ENCODE results near the gene EYA3.
A peak's percentile ranks its signal among the peaks of the same experiment; 100 is the strongest.

The EYA3 gene

DNA sequence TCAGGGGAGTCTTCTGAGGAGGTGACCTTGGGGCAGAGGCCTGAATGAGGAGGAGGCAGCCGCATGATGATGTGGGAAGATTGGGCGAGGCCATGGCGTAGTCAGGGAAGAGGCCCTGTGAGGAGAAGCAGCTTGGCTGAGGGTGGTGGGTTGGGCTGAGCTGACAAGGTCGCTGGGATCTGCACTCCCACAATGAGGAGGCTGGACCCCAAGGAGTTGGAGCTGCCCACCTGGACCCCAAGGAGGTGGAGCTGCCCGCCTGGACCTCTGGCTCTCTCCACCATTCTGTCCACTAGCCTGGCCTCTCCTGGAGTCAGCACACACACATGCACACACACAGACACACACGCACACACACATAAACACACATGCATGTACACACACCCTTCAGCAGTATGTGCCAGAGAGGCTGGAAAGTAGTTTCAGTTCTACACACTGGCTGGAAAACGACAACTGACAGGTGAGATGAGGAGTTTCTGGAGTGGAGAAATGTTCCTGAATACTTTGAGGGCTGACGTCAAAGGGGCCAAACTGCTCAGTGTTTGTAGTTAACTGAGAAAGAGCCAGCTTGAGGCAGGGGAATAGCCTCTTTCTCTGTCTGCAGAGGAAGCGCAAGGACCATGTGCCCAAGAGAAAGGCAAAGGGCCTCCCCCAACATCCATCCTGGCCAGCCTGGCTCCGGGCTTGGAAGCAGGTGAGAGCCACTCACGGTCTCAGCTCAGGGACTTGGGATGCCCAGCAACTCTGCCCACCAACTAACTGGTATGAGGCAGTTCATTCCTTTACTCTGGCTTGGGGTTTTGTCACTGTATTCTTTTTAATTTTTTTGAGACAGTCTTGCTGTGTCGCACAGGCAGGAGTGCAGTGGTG lies 146.5 kb downstream of the EYA3 start:
- H3K4me3 ChIP-seq (ENCODE audit: low read depth, low read length): no peak overlapping the region
- TF ChIP-seq, protein P1, sequence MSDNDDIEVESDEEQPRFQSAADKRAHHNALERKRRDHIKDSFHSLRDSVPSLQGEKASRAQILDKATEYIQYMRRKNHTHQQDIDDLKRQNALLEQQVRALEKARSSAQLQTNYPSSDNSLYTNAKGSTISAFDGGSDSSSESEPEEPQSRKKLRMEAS (IDR thresholded peaks at IDR 0.05; ENCODE audit: low read depth, low read length): no peak
- TF ChIP-seq, protein P2, sequence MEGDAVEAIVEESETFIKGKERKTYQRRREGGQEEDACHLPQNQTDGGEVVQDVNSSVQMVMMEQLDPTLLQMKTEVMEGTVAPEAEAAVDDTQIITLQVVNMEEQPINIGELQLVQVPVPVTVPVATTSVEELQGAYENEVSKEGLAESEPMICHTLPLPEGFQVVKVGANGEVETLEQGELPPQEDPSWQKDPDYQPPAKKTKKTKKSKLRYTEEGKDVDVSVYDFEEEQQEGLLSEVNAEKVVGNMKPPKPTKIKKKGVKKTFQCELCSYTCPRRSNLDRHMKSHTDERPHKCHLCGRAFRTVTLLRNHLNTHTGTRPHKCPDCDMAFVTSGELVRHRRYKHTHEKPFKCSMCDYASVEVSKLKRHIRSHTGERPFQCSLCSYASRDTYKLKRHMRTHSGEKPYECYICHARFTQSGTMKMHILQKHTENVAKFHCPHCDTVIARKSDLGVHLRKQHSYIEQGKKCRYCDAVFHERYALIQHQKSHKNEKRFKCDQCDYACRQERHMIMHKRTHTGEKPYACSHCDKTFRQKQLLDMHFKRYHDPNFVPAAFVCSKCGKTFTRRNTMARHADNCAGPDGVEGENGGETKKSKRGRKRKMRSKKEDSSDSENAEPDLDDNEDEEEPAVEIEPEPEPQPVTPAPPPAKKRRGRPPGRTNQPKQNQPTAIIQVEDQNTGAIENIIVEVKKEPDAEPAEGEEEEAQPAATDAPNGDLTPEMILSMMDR (IDR thresholded peaks at IDR 0.05; ENCODE audit: low read depth, low read length): no peak
- TF ChIP-seq POLR2A (IDR thresholded peaks at IDR 0.05; ENCODE audit: extremely low read depth, insufficient read length): no peak
- no peak for TF ChIP-seq MYC (IDR thresholded peaks at IDR 0.05; ENCODE audit: low read depth, low read length)
- DNase-seq (ENCODE audit: low read depth): no peak

DNA sequence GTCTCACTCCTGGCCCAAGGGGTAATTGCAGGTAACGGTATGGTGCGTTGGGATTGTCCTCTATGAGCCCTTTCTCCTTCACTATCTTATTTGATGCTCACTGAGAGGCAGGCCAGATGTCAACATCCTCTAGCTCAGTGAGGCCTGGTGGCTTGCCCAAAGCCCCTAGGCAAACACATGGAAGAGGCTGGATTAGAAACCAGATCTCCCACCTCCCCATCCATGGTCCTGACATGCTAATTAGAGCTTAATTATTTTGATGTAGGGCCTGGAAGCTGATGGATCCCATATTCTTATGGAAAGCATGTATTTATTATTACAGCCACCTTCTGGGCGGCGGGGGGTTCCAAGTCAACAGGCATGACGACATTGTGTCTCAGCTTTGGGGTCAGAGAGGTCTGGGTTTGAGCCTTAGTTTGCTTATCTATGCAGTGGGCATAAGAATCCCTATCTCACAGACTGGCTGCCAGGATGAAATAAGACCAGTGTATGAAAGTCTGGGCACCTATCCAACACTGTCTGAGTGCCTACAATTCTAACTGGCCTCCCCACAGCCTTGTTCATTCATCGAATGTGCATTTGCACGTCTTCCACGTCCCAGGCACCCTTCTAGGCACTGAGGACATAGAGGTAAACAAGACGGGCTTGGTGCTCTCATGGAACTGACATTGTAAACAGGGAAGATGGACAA lies 147.4 kb downstream of the EYA3 start:
- TF ChIP-seq, protein P2 (IDR thresholded peaks at IDR 0.05; ENCODE audit: low read depth, low read length): no peak
- no peak for TF ChIP-seq POLR2A (IDR thresholded peaks at IDR 0.05; ENCODE audit: extremely low read depth, insufficient read length)
- no peak for TF ChIP-seq MYC (IDR thresholded peaks at IDR 0.05; ENCODE audit: low read depth, low read length)
- TF ChIP-seq, protein P1 (IDR thresholded peaks at IDR 0.05; ENCODE audit: low read depth, low read length): no peak

DNA sequence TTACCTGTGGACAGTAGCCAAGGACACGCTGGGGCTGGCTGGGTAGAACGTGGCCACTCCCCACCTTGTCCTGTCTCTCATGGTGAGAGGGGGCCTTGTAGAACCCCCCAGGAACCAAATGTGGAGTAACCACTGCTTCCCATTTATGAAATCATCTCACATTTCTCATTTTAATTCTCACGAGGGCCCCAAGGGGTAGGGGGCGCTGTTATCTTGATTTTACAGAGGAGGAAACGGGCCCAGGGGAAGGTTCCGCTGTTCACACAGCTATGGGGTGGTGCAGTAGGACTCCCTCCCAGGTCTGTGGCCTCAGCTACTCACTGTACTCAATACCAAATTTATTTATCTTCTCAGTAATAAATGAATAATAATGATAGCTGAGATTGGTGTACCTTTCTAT lies 148.1 kb downstream of the EYA3 start:
- DNase-seq (ENCODE audit: low read depth): peak; percentile 78
- no peak overlapping the region for H3K4me3 ChIP-seq (ENCODE audit: low read depth, low read length)
- TF ChIP-seq, protein P2 (IDR thresholded peaks at IDR 0.05; ENCODE audit: low read depth, low read length): peak; percentile 33
- TF ChIP-seq, protein P1 (IDR thresholded peaks at IDR 0.05; ENCODE audit: low read depth, low read length): no peak

More for the DNA sequence above, 147.4 kb downstream of the EYA3 start:
- H3K4me3 ChIP-seq (ENCODE audit: low read depth, low read length): no peak overlapping the region
- no peak for DNase-seq (ENCODE audit: low read depth)

DNA sequence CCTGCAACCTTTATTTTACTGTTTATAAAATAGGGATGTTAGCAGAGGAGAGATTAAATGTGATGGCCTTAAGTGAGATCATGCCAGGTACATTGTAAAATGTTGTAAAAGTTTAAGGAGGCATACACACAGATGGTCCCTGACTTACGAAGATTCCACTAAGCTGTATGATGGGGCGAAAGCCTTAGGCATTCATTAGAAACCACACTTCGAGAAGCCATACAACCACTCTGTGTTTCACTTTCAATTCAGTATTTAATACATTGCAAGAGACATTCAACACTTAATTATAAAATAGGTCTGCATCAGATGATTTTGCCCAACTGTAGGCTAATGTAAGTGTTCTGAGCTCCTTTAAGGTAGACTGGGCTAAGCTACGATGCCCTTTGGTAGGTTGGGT lies 149.9 kb downstream of the EYA3 start:
- no peak for DNase-seq (ENCODE audit: low read depth)
- TF ChIP-seq MYC (IDR thresholded peaks at IDR 0.05; ENCODE audit: low read depth, low read length) (no peak), POLR2A (IDR thresholded peaks at IDR 0.05; ENCODE audit: extremely low read depth, insufficient read length) (no peak)
- TF ChIP-seq, protein P1 (IDR thresholded peaks at IDR 0.05; ENCODE audit: low read depth, low read length): no peak
- TF ChIP-seq, protein P2 (IDR thresholded peaks at IDR 0.05; ENCODE audit: low read depth, low read length): no peak
- no peak overlapping the region for H3K4me3 ChIP-seq (ENCODE audit: low read depth, low read length)

DNA sequence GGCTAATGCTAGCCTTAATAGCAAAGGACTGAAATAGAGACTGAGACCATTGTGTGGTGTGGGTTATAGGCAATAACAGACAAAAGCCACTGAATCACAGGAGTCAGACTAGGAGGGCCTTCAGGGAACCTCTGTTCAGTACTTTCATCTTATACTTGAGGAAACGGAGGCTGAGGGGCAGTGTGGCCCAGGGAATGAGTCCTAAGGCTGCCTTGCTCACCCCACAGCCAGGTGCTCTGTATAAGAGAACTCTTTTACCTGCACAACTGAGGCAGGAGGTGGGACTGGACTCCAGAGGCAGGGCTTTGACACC lies 150.9 kb downstream of the EYA3 start:
- H3K4me3 ChIP-seq (ENCODE audit: low read depth, low read length): no peak overlapping the region
- no peak for DNase-seq (ENCODE audit: low read depth)
- TF ChIP-seq, protein P1 (IDR thresholded peaks at IDR 0.05; ENCODE audit: low read depth, low read length): no peak
- no peak for TF ChIP-seq MYC (IDR thresholded peaks at IDR 0.05; ENCODE audit: low read depth, low read length)
- TF ChIP-seq POLR2A (IDR thresholded peaks at IDR 0.05; ENCODE audit: extremely low read depth, insufficient read length): no peak
- TF ChIP-seq, protein P2 (IDR thresholded peaks at IDR 0.05; ENCODE audit: low read depth, low read length): no peak
